Lung (tissue), 12 donors: Measurements from ENCODE around the gene GRK1. TPM values are rescaled to one million over a fixed set of nuclear protein-coding genes. Genes with fewer than 3 reads are reported as not detected.

Experiments used
- ATAC-seq: fragments of 200-7000 bp; cut with Tn5 transposase; one replicate; pipeline ENCODE4 v1.9.1; 2020; ENCODE audit warnings: moderate number of reproducible peaks; ENCODE audit not compliant: insufficient read depth, low FRiP score
- DNase-seq, 3 donors: peaks; one replicate each; pipeline ENCODE4 v3.0.0-alpha.2; 2013 to 2017
- H3K27ac ChIP-seq, 2 donors: one replicate each; pipeline ENCODE4 v1.5.1; 2013; ENCODE audit warnings: mild to moderate bottlenecking in 2 of 2, moderate library complexity in 2 of 2, control low read depth in 1 of 2, inconsistent platforms in 1 of 2, low read depth in 1 of 2, low read length in 1 of 2
- H3K27me3 ChIP-seq, 3 donors: one replicate each; pipeline ENCODE4 v1.5.1; 2013; ENCODE audit warnings: low read length in 2 of 3; ENCODE audit not compliant: control insufficient read depth in 3 of 3, insufficient read depth in 3 of 3
- H3K36me3 ChIP-seq, 4 donors: one replicate each; pipeline ENCODE4 v1.5.1; 2013; ENCODE audit warnings: low read length in 4 of 4, mild to moderate bottlenecking in 1 of 4, moderate library complexity in 1 of 4; ENCODE audit not compliant: control insufficient read depth in 4 of 4, insufficient read depth in 4 of 4
- H3K4me1 ChIP-seq, 5 donors: one replicate each; pipeline ENCODE4 v1.5.1; 2013; ENCODE audit warnings: low read length in 5 of 5, mild to moderate bottlenecking in 2 of 5, moderate library complexity in 1 of 5; ENCODE audit not compliant: control insufficient read depth in 5 of 5, insufficient read depth in 5 of 5
- H3K4me3 ChIP-seq: one replicate; pipeline ENCODE4 v1.5.1; 2013; ENCODE audit warnings: mild to moderate bottlenecking, control low read depth, moderate library complexity
- H3K9ac ChIP-seq, 2 donors: one replicate each; pipeline ENCODE4 v1.5.1; 2013; ENCODE audit warnings: low read length in 2 of 2, control low read depth in 1 of 2; ENCODE audit not compliant: insufficient read depth in 1 of 2
- H3K9me3 ChIP-seq, 4 donors: one replicate each; pipeline ENCODE4 v1.5.1; 2013; ENCODE audit warnings: low read length in 3 of 4, mild to moderate bottlenecking in 1 of 4, moderate library complexity in 1 of 4; ENCODE audit not compliant: control insufficient read depth in 4 of 4, insufficient read depth in 3 of 4
- CTCF ChIP-seq: IDR thresholded peaks from 2 replicates; pipeline ENCODE4 v1.5.1; 2012; ENCODE audit warnings: mild to moderate bottlenecking; ENCODE audit errors: control extremely low read depth, extremely low read depth
- WGBS, 2 donors: extraction: QIAGEN DNeasy Blood & Tissue Kit; methylation state at CpG; one replicate each; pipeline ENCODE4 v1.1.7; 2013; 5-methylcytosine and 5-hydroxymethylcytosine counted together
- polyA plus RNA-seq, 2 donors: library from polyadenylated mRNA; stranded (reverse); fragments of 200-250 nt; gene quantifications; one replicate each; pipeline ENCODE4 v1.2.1, GENCODE V29; 2013
- total RNA-seq, 2 donors: library from RNA; depleted of rRNA in 1 of 2; stranded (reverse); fragments of >200 nt in 1 of 2; gene quantifications; one replicate each; pipeline ENCODE4 v1.2.1, GENCODE V29; 2014 to 2021
- donor health status: control.
- donor health status: control.
- donor health status: Bipolar disorder and iron deficiency.
- donor health status: healthy.
- donor health status: DM: yes; HTN: yes; CAD: no.

GRK1 gene
- total and polyA plus RNA-seq, 4 donors, result 0.03 to 3.1 TPM; not detected in 2

- ATAC-seq (no peak), DNase-seq (no peak)
- Histone ChIP-seq H3K4me3 (no peak overlapping the region), H3K27me3 (peaks cover 0 to 14% (median 0%) of the 10 kb centered on the region in 3 donors), H3K9ac (no peak overlapping the region), H3K9me3 (peaks cover 0 to 2% (median 0%) of the 10 kb centered on the region in 4 donors), H3K36me3 (no peaks in the 10 kb centered on the region), H3K4me1 (no peaks in the 10 kb centered on the region), H3K27ac (no peak overlapping the region)
- no peak for TF ChIP-seq CTCF
- 53 to 73% methylated on average over 28 to 29 of the region's 29 CpGs for WGBS, 2 donors
These were observed 65.3 kb downstream of the GRK1 start for GRCh38 chr13:113732176-113732960.

- Histone ChIP-seq H3K27ac (no peak overlapping the region), H3K4me1 (no peaks in the 10 kb centered on the region), H3K4me3 (no peak overlapping the region), H3K9me3 (peaks cover 0 to 2% (median 0%) of the 10 kb centered on the region in 4 donors), H3K9ac (no peak overlapping the region), H3K36me3 (no peaks in the 10 kb centered on the region), H3K27me3 (peaks cover 0 to 14% (median 0%) of the 10 kb centered on the region in 3 donors)
- 87 to 93% methylated on average over 52 to 55 of the region's 55 CpGs for WGBS, 2 donors
- no peak for TF ChIP-seq CTCF
- DNase-seq (no peak), ATAC-seq (no peak)
These were observed 66.2 kb downstream of the GRK1 start for GRCh38 chr13:113732961-113733950.

GRCh38 chr13:113734099-113734825, 67.2 kb downstream of the GRK1 start:
- WGBS, 2 donors, result 82 to 86% methylated on average over 26 of the region's 26 CpGs
- H3K9me3 ChIP-seq, result peaks cover 0 to 2% (median 0%) of the 10 kb centered on the region in 4 donors
- no peak overlapping the region for H3K4me3 ChIP-seq
- DNase-seq, result no peak
- ATAC-seq, result no peak
- TF ChIP-seq CTCF, result no peak
- H3K4me1 ChIP-seq, result no peaks in the 10 kb centered on the region
- no peaks in the 10 kb centered on the region for H3K36me3 ChIP-seq
- no peak overlapping the region for H3K27ac ChIP-seq
- peaks cover 0 to 8% (median 0%) of the 10 kb centered on the region in 3 donors for H3K27me3 ChIP-seq
- H3K9ac ChIP-seq, result no peak overlapping the region
